ENCODE measurements around the gene CLEC16A.

CLEC16A gene

DNA sequence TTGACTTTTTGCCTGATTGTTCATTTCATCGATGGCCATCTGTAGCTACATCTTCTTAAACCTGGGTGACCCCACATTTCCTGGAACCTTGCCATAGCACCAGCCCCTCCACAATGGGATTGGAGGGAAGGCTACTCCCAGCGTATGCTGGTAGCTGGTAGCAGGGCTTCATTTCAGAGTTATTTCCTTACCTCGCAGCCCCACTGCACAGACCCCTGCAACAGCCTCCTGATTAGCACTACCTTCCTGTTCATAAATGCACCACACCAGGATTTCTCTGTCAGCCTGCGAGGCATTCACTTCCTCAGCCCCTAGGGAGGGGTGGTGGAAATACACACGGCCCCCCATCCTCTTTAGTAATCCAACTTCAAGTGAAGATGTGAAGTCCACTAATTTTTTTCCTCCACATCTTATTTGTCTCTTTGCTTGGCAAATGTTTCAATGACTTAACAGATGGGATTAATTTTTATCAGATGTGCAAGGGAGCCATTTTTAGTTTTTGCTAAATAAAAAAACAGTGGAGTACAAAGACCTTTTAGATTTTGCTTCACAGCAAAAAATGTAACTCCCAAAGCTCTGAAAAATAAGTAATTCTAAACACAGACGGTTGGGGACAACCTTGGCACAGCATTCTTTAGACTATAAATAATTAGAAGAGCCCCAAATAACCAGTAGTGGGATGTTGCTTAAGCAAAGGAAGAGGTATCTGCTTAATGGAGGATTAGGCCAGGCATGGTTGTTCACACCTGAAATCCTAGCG lies 76.6 kb downstream of the CLEC16A start:
- no peak for DNase-seq

DNA sequence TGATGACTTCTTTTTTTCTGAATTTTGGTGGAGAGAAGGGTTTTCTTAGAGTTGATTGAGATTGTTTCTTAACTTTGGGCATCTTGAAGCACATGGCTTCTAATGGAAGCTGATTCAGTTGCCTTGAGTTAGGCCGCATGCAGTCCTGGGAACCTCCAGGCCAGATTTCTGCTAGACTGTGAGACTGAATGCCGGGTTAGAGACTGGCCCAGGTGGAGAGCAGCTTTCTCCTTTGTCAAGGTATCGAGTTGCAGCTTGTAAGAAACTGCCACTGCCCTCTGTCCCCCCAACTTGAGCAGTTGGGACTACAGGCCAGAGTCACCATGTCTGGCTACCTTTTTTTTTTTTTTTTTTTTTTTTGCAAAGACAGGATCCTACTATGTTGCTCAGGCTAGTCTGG lies 77.6 kb downstream of the CLEC16A start:
- DNase-seq, result no peak

DNA sequence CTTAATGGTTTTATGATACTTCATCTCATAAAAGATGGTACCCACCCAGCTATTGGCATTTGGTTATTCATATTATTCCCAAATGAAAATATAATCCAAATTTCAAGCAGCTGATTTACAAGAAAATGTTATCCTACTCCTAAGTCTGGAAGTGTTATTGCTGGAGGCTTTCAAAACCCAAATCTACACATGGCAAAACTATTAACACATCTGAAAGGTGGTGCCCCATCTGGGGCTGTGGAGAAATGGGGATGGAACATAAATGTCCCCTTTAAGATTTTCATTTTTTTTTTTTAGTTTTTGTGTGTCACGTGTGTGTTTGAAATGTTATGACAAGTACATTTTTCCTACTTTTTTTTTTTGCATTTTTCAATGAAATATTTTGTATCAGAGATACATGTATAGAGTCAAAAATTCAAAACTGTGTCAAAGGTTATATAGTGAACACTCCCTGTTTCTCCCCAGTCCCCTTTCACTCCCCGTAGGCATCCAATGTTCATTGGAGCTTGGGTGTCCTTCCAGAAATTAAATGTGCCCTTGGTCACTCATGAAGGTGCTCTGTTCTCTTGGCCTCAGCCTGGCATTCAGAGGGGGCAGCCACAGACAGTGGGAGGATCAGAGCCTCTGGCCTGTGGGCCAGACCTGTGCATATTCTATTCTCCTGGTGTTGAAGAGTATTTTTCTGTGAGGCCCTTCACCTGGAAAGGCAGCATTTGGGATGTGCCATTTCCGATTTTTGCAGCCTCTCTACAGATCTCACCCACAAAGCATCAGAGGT lies 79.1 kb downstream of the CLEC16A start:
- no peak for DNase-seq

DNA sequence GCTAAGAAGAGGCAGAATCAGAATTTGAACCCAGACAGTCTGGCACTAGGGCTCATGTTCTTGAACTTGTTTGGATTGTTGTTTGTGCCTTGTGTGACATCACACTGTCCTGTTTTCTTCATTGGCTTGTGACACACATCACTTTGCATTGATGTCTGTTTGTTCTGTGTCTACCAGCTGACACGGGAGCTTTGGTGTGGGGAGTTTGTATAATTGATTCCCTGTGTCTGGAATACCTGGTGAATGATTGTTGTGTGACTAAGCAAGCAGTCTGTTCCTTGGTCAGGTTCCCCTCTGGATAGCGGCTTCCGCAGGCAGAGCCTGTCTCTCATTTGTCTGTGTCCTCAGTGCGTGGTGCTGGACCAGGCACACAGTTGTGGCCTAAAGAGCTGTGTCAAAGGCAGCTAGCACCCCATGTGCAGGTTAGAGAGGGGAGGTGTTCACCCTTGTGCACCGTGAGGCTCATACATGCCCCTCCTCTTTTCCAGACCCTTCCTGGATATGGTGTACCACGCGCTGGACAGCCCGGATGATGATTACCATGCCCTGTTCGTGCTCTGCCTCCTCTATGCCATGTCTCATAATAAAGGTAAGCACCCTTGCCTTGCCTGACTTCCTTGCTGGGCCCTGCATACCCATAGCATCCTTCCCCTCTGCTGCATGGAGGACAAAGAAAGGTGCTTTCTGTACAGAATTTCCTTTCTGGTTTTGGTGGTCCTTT lies 80.1 kb downstream of the CLEC16A start:
- no peak for DNase-seq

DNA sequence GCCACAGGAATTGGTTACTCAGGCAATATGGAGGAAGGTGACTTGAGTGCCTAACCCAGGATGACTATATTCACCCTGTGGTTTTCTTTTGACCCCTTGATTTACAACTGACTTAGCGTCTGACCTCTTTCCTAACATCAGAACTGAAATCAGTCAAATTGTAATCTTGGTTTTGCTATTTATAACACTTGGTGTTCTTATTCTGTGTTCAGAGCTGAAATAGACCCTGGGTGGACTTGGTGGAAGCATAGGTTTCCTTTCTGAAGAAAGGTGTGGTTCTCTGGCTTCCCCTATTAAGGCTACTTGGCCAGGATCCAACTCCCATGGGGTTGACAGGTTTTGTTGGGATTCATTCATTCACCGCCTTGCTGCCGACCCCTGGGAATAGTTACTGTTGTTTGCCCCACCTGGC lies 80.8 kb downstream of the CLEC16A start:
- DNase-seq, result no peak

DNA sequence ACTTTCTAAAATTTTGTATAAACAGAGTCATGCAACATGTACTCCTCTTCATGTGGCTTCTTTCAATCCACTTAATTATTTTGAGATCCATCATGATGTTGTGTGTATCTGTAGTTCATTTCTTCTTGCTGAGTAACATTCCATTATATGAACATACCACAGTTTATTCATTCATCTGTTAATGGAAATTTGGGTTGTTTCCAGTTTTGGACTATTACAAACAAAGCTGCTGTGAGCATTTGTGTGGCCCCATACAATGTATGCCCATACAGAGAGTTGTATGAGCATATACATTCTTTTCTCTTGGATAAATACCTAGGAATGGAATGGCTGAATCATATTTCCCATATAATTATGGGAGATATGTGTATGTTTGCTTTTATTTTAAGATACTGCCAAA lies 85.6 kb downstream of the CLEC16A start:
- DNase-seq, result no peak

DNA sequence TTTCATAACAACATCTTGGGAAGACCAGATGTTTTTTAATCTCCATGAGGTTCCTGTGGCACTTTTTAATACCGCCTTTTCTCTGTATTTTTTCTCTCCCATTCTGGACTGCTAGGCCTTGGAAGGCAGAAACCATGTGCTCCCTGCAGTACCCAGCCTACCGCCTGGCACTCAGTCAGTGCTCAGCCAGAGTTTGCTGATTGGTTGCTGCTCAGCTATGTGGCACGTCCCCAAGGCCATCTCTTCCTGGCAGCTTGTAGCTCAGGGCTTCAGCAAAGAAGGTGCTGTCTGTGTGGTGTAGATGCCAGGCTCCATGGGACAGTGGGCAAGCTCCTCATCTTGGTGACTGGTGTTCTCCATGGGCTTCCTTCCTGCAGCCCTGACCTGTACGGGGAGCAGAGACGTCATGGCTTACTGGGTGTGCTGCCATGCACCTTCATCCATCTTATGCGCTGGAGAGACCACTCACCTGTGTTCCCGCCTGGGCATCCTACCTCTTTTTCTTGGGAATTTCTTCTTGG lies 86.7 kb downstream of the CLEC16A start:
- no peak for DNase-seq

DNA sequence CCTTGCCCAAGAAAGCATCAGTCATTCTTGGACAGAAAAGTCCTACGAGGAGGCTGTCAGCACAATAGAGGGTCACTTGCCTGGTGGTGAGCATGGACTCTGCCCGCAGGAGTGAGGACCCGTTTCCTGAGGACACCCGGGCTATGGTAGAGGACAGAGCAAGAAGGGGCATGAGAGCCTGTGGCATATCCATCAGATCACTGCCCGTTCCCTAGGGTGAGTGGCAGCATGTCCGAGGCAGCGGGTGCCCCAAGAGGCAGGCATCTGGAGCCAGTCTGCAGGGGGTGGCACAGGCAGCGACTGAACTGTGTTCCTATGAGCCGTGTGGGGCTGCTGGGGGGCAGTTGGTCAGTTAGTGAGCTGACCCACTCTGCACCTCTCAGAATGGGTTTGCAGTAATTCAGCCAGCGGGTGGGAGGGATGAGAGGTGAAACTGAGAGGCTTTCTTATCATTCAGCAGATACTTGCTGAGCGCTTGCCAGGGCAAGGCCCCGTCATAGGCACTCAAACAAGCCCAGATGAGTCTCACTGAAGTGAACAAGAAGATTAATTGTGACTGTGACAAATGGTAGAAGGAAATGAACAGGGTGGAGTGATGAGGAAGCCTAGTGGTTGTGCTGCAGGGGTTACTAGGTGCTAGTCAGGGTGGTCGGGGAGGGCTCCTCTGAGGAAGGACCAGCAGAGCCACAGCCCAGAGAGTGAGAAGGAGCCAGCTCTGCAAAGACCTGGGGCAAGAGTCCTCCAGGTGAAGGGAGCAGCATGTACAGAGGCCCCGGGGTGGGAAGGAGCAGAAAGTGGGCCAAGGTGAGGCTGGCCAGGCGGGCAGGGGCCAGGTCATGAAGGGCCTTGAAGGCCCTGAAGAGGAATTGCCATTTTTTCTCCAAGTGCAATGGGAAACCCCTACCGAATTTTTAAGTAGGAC lies 87.9 kb downstream of the CLEC16A start:
- no peak for DNase-seq

DNA sequence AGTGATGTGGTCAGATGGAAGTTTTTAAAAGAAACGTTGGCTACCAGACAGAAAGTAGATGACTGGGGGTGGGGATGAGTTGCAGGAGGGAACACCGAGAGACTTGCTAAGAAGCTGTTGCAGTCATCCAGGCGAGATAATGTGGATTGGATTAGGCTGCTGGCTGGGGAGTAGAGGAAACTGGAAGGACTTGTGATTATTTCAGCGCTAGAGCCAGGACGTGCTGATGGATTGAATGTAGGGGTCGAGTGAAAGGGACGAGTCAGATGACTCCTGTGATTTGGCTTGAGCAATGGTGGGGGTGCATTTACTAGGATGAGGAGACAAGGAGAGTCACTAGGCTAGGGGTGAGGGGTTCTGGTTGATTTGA lies 88.5 kb downstream of the CLEC16A start:
- DNase-seq, result no peak

DNA sequence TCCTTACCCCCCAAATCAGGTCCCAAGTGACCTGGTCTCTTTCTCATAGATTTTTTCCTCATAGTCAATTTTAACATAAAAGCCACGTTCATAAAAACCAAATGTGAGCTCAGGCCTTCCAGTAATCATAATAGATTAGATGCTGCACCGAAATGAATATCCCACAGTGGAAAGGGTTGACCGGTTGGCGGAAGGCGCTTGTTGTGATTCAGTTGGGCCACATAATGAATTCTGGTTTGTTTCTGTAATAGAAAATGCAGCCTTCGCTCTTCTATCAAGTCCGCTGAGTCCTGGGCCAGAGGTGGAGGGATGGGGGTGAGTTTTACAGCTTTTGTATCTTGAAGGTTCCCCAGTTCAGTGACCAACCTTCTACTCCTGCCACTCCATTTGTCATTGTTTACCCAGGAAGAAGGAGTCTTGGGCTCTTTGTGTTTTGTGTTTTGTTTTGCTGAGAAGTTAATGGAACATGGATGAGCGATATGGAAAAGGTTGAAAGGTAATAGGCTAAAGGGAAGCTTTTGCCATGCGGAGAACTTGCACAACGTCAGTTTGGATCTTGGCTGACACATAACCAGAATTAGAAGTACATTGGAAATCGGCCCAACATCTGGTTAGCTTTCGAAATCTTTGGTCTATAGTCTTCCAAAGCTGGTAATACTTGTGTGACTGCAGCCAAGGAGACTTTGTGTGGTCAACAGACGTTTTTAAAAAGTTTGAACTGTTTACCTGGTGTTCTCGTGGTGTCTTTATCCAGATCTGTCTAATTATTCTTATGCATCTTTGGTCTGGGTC lies 89.5 kb downstream of the CLEC16A start:
- no peak for DNase-seq

DNA sequence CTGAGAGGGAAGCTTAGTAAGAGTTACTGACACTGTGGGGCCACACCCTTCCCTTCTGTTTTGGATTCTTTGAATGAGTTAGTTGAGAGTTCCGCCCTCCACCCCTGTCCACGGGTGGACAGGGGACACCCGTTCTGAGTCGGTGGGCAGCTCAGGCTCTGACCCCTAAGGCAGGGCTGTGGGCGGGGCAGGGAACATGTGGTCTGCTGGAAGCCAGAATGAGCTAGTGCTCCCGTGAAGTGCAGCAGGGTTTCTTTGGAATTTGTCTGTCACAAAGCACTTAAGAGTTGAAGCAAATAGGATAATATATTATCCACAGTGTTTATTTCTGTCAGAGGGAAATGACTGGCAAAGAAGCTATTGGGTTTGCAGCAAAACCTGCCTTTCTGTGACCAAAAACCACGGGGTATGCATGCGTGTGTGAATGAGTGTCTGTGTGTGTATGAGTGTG lies 90.1 kb downstream of the CLEC16A start:
- DNase-seq, result no peak

DNA sequence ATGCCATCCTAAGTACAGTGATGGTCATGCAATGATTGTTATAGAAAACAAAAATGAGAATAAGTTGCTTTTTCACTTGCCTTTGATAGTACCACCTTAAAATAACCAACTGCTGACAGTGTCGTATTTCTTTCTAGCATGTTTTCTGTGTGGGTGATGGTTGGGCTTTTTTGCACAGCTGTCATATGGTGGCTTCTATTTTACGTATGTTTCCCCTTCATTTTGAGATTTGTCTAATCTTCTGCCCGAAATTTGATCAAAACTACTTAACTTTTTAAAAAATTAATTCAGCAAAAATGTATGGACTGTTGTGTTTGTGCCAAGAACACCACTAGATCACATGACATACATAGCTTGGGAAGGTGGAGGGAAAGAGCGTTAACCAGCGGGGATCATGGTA lies 90.7 kb downstream of the CLEC16A start:
- DNase-seq, result no peak

DNA sequence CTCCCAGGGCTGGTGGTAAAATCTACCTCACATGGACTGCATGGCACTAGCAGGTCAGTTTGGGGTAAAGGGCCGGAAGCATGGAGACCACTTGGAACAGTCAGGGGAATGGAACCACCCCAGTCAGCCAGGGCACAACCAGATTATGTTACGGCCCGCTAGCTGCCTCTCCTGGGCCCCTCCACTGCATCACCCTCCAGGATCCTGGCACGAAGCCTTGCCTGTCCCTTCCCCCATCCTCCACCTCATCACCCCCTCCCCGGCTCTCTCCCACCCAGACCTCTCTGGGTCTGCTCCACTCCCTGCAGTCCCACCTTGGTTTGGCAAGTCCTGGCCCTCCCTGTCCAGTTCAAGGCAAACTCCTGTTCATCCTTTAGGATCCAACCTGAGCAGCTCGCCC lies 91.7 kb downstream of the CLEC16A start:
- no peak for DNase-seq

DNA sequence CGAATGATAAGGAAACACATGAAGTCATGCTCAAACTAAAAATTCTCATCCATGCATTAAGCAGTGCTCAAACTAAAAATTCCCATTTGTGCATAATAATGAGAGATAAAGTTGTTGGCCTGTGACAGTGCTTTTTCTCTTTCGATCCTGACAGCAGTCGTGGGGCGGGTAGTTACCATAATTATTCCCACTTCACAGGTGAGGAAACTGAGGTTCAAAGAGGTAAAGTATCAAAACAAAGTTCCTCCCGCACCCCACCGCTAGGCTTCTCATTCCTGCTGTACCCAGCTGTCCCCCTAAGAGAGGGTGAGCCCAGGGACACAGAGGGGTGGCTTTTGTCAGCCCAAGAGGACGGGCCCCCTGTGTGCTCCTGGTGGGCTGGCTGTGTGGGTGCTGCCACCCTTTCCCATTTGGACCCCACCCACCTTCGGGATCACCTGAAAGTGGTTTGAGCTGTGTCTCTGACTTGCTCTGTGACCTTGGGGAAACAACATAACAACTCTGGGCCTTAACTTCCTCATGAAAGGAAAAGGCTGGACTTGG lies 92.6 kb downstream of the CLEC16A start:
- no peak for DNase-seq

DNA sequence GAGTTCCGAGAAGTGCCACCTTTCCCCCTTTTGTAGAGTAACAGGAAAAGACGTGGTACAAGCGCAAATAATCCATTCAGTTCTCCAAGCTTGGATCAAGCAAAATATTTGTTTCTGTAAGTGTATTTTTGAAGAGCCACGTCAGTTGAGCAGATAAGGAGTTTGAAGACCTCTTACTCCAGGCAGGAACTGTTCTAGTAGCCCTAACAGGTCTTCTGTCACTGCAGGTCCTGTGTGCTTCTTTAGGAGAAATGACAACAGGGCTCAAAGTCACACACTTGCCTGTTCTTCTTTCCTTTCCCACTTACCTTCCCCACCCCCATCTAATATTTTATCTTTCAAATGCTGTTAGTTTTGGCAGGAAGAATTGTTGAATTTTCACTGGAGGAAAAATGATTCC lies 93.9 kb downstream of the CLEC16A start:
- no peak for DNase-seq

DNA sequence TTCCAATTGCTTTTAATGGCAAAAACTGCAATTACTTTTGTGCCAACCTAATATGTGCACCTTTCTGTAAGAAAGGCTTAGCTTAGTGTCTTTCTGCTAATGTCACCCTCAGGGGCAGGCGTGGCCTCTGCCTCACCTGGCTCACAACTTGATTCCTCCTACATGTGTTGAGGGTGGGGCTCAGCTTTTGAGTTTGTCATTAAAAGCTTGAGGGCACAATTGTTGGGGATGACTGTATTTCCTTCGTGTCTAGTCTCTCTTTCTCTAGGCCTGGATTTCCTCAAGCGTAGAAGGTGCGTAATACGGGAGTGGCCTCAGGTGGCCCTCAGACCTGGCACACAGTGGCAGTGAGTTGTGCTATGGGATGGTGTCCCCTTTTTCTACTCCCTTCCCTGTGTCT lies 94.4 kb downstream of the CLEC16A start:
- no peak for DNase-seq

DNA sequence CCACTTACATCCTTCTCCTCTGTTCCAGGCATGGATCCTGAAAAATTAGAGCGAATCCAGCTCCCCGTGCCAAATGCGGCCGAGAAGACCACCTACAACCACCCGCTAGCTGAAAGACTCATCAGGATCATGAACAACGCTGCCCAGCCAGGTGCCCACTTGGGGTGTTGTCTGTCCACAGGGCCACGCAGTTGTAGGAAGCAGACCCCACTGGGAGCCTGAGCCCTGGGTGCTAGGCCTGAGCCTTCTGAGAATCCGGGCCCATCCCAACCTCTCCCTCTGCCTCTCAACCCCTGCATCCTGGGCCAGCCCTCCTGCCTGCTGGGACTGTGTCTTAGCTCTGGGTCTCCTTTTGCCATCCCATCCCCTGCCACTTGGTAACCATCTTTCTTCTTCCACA lies 95.4 kb downstream of the CLEC16A start:
- DNase-seq, result no peak

DNA sequence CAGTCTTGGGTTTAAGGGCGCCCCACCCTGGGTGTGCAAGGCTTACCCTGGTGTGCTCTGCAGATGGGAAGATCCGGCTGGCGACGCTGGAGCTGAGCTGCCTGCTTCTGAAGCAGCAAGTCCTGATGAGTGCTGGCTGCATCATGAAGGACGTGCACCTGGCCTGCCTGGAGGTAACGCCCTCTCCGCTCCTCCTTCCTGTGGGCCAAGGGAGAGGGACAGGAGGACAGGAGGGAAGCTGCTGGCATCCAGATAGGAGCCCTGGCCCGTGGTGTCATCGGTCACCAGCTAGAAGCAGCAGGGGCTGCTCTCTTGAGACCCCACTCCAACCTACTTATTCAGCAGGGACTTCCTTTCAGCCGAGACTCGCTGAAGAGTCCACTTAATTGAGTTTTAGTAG lies 97.8 kb downstream of the CLEC16A start:
- DNase-seq, result no peak

DNA sequence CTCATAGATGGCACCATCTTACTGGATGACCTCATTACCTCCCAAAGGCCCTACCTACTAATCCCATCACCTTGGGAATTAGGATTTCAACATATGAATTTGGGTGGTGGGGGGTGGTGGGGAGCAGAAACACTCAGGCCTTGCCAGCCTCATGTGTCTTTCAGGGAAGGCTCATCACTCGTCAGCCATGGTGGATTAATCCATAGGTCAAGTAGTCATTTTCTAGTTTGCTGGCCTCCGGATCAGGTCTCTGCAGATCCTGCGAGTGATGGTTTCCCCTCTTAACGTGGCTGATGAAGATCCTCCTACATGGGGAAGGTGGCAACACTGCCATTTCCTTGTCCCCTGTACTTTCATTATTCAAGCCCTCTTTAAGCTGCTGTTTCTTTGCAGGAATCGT lies 101.1 kb downstream of the CLEC16A start:
- no peak for DNase-seq

DNA sequence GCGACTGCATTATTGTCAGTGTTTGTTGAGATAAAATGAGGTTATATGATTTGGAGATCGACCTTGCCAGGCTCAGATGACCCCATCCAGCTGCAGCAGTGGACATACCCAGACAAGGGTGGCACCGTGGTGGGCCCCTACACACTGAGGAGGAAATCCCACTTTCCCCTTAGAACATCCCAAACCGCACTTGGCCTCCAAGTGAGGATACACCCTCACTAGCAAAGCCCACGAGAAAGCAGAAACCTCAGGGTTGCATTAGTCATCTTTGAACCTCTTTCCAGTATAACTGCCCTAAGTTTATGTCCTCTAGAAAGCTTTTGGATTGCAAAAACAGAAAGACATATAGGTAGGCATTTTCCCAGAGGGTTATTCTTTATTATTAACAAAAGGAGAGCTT lies 101.5 kb downstream of the CLEC16A start:
- DNase-seq, result no peak

DNA sequence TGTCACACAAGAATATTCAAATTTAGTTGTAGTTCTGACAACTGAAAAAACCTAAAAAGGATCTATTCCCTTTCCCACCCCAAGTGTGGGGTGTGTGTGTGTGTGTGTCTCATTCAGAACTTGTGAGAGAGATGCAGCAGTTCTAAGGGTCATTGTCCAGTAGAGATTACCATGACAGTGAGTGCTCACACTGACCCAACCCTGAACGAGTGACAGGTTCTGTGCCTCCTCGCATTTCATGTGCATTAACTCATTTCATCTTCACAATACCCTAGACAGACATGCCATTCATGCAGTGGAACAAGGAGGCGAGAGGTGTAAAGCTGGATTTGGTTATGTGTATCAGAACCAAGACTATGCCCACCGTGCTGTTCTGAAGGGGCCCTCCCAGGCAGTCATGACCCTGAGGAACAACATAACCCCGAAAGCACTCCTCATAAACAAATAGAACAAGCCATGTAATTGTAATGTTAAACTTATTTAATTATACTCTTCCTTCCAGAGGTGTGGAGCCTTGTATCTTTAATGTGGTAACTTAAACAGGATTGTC lies 102.1 kb downstream of the CLEC16A start:
- no peak for DNase-seq
